ENCODE data around the gene ZFPM1.

DNA sequence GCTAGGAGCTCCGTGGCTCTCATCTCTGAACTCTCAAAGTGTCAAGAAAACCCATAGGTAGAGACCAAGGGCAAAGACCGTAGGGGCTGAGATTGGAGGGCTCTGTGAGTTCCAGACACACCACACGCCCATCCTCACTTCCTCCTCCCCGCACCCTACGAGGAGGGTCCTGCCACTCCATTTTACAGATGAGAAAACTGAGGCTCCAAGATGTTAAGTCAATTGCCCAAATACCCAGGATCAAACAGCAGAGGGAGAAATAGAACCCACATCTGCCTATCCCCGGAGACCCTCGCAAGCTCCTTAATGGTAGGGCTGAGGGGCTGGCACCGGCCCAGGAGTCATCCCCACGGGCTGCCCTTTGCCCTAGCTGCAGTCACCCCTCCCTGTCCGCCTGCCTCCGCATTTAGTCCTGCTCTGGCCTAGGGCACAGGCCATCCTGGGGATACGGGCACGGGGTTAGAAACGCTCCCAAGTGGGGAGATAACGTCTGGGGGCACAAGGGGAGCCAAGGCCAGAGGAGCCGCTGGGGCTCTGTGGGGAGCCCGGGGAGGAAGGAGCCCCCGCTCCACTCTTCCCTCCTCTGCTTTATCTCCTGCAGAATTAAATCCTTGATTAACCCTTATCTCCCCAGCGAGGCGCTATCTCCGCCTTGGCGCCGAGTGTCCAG, 63.0 kb downstream of the ZFPM1 start:
- TF ChIP-seq, protein P1, sequence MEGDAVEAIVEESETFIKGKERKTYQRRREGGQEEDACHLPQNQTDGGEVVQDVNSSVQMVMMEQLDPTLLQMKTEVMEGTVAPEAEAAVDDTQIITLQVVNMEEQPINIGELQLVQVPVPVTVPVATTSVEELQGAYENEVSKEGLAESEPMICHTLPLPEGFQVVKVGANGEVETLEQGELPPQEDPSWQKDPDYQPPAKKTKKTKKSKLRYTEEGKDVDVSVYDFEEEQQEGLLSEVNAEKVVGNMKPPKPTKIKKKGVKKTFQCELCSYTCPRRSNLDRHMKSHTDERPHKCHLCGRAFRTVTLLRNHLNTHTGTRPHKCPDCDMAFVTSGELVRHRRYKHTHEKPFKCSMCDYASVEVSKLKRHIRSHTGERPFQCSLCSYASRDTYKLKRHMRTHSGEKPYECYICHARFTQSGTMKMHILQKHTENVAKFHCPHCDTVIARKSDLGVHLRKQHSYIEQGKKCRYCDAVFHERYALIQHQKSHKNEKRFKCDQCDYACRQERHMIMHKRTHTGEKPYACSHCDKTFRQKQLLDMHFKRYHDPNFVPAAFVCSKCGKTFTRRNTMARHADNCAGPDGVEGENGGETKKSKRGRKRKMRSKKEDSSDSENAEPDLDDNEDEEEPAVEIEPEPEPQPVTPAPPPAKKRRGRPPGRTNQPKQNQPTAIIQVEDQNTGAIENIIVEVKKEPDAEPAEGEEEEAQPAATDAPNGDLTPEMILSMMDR (conservative IDR thresholded peaks at IDR 0.05 in 1 of 2, IDR thresholded peaks at IDR 0.05 in 1 of 2; ENCODE audit: extremely low read depth in 1 of 2, insufficient read depth in 1 of 2, low read depth in 1 of 2, low read length in 2 of 2) = no peak
- TF ChIP-seq EZH2 (IDR thresholded peaks at IDR 0.05; ENCODE audit: borderline replicate concordance, low read length) = no peak
